Hindlimb muscle (tissue), 1 donor: ENCODE results near the gene CHST8. TPM values are rescaled to one million over a fixed set of nuclear protein-coding genes. Genes with fewer than 3 reads are reported as not detected.
A peak's percentile ranks its signal among the peaks of the same experiment; 100 is the strongest.

Source experiments
- DNase-seq: peaks from one replicate; pipeline ENCODE4 v3.0.0-alpha.2; 2013
- polyA plus RNA-seq: library from polyadenylated mRNA; unstranded; fragments of 120-200 nt; gene quantifications from one replicate; pipeline ENCODE4 v1.2.1, GENCODE V29; 2013; ENCODE audit not compliant: insufficient read length

CHST8 gene
- polyA plus RNA-seq, 1 donor: 0.52 TPM

DNA sequence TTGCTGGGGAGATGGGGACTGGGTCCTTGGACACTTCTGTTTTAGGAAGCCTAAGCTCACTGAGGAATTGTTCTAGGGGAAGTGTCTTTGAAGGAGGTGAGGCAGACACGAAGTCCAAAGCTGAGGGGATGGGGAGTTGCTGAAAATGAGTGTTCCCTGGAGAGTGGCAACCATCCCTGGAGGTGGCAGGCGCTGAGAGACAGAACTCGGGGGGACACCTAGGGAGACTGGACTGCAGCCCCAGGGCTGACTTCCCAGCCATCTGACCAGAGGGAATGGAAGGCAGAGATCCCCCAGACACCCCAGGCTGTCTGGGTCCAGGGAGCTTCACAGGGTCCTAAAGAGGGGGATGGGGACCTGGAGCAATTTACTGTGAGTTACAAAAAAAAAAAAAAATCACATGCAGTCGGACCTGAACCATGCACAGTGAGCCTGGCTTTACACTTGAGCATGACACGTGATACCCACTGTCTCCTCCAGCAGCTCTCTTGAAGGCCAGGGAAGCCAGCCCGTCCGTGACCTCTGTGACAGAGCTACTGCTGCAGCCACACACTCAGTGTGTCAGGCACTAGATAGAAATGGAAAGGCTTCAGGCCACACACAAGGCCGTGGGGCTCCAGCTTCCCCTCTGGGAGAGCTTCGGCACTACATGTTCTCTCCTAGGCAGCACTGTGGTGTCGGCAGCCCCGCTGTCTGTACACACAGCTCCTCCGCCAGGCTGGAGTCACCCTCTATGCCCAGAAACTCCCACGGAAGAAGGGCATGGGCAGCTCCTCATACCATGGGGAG, 97.8 kb downstream of the CHST8 start:
- DNase-seq: no peak

DNA sequence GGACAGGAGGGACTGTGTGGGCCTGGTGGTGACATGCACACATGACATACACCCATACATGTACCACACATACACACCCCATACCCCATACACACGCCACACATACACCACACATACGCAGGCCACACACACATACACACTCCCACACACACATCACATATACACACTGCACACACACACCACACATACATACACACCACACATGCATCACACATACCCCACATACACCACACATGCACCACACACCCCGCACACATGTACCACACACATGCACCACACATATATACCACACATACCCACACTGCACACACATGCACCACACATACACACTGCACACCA, 98.4 kb downstream of the CHST8 start:
- DNase-seq: no peak

DNA sequence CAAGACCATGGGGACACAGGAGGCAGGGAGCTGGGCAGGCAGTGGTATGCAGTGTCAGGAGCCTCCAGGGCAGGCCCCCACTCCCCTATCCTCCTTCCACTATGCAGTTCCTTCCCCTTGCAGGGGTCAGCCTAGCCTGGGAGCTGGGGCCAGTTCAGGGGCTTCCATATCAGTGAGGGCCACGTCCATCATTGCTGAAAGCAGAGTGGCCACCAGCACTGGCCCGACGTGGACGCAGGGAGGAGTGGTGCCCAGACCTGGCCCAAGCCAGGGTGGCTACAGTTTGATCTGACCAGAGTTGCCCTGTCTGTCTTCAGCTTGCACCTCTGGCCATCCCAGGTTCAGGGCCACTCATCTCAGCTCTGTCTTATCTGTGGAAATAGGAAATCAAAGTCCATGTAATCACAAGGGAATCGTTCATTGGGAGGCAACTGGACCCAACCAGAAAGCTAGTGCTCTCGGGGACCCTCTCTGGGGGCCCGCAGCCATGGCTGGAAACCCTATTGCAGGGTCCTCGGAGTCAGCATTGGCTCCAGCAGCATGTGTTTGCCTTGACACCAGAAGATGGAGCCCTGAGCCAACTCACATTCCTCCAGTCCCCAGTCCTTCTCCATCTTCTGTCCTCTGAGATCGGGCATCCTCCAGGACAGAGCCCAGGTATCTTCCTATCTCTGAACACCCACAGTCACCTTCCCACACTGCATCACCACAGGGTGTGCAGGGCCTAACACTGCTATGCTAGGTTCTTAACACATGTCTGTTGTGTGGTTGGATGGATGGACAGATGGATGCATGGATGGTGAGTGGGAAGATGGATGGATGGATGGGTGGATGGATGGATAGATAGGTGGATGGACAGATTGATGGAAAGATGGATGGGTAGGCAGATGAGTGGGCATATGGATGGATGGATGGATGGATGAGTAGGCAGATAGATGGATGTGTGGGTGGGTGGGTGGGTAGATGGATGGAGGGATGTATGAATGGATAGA, 99.2 kb downstream of the CHST8 start:
- DNase-seq: no peak

DNA sequence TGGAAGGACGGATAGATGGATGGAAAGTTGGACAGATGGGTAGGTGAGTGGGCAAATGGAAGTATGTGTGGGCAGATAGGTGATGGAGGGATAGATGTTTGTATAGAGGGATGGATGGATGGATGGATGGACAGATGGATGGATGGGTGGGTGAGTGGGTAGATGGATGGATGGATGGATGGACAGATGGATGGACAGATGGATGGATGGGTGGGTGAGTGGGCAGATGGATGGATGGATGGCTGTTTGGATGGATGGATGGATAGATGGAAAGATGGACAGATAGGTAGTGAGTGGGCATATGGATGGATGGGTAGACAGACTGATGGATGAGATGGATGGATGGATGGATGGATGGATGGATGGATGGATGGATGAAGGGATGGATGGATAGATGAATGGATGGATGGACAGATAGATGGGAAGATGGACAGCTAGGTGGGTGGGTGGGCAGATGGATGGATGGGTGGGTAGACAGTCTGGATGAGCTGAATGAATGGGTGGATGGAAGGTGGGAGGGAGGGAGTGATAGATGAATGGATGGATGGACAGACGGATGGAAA, 100.1 kb downstream of the CHST8 start:
- DNase-seq: no peak

DNA sequence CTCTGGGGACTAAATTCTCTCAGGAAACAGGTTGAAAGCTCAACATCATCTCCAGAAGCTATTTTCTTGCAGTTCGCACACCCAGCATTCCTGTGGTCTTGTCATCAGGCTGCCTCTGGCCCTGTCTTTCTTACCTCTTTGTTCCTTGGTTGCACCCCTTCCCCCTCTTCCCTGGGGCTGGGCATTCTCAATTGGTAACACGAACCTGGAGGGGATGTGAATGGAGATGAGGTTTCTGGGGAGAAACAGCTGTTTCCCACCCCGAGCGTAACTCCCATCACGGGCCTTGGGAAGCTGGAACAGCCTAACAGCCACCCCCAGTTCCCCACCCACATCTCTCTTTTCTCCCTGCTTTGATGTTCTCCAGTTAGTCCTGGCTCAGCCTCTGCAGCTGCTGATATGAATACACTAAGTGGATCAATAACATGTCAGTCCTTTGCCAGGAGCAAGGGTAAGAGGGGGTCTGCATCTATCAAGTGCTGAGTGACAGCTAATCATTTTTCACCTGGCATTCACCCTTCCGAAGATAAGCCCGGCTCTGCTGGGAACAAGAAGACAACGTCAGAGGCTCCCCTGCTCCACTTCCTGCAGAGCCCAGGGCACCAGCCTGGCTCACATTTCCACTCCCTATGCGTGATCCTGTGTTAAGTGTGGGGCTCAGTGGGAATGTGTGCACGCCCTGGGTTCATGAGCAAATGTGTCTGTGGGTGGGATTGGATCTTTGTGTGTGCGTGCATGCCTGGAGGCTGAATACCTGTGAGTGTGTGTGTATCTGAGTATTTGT, 100.9 kb downstream of the CHST8 start:
- no peak for DNase-seq

DNA sequence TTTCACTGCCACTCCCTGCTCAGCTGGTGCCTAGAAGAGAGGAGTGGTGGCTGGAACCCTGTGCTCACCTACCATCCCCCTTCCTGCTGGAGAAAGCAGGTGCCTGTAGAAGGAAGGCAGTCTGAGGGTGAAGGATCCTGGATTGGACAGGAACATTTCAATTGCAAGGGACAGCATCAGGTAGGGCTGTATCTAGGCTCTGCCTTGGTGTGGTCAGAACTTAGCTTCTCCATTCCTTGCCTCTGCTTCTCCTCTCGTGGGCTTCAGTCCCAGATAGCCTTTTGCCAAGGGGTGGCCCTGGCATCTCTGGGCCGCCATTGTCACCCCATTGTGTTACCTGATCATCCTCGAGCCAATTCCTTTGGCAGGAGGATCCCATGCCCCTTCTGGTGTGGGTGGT, 101.8 kb downstream of the CHST8 start:
- no peak for DNase-seq

DNA sequence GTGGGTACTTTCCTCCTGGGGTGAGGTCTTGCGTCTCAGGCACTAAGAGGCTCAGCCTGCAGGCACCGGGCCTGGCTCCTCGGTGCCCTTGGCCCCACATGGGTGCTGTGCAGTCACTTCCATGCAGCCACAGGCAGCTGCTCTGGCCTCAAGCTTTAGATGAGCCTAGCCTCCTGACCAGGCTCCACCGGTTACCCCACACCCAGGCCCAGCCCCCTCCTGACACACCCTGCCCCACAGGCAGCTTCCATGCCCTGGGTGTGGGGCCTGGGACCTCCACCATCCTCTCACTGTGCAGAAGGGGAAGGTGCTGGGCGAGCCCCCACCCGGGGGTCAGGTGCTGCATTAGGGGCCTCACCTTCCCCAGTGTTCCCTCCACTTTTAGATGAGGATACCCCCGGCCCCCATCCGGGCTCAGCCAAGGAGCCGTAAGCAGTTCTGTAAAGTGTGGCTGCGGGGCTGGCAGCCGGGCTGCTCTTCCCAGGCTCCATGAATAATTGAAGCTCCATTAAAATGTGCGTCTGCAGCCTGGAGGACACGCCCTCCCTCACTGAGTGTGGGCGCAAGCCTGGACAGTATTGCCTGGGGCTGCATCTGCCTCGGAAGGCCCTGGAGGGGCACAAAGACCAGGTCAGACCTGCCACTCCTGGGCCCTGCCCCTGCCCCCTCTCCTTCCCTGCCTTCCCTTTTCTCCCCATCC, 102.4 kb downstream of the CHST8 start:
- no peak for DNase-seq

DNA sequence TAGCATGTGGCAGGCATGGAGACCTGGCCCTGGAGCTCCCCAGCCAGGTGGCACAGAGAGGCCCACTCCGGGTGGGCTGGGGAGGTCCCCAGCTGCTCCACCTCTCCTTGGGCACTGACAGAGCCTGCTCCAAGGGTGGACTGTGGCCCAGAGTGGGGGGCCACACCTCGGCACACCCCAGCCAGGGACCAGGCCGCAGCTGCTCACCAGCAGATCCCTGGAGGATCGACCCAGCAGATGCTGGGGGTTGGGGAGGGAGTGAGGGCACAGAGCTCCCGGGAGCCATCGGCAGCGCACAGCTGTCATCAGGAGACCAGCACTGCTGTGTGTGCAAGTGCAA, 102.9 kb downstream of the CHST8 start:
- peak; percentile 8 for DNase-seq

DNA sequence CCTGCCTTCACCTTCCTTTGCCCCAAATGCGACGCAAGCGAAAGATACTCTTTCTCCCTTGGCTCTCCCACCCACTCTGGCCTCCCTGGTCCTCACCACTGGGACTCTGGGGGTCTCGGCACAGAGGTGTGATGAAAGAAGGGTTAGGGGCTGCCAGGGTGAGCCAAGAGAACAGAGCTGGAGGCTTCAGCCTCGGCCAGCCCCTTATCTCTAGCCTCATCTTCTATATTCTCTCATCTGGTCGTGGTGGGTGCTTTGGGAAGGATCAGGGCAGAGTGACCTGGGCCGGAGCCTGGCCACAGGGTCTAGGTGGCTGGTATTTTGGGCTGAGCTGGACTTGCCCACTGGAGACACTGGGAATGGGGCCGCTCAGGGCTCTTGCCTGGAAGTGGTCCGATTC, 103.8 kb downstream of the CHST8 start:
- no peak for DNase-seq

DNA sequence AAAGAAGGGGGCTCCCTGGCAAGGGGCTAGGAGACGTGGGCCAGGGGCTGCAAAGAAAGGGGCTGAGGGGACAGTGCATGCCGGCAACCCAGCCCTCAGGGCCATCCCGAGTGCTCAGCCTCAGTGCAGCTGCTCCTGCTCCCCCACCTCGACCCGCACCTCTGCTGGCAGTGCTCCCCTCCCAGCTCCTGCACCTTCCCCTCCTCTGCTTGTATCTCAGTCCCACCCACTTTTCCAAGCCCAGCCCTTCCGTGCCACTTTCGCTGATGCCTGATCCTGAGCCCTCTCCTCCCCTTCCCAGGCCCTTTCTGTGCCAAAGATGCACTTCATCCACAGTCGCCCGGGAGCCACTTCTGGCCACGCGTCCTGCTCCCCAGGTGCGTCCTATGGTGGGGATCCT, 105.0 kb downstream of the CHST8 start:
- DNase-seq: no peak

DNA sequence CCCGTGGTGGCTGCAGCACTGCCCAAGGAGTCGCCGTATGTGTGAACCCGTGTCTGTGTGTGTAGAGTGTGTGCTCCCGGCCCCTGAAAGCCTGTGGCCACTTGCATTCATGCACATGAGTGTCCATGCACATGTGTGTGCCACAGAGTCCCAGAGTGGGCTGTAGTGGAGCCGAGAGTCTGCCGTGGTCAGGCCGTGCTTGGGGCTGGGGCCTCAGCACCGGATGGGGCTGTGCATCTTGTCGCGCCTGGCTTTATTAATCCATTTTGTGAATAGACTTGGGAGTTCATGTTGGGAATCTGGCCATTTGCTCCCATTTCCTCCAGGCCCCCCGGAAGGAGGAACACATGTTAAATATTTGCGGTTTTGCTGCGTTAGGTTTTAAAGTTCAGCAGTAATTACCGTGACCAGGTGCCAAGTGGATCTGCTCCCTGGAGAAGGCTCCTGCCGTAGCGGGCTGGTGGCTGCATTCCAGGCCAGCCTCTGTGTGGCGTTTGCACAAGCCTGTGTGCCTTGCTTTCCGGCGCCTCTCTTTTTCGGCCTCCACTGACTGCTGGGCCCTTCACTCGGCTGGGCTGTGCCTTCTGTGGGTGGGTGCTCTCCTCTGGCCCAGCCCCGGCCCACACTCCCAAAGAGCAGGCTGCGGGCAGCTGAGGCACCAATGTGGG, 105.7 kb downstream of the CHST8 start:
- no peak for DNase-seq

DNA sequence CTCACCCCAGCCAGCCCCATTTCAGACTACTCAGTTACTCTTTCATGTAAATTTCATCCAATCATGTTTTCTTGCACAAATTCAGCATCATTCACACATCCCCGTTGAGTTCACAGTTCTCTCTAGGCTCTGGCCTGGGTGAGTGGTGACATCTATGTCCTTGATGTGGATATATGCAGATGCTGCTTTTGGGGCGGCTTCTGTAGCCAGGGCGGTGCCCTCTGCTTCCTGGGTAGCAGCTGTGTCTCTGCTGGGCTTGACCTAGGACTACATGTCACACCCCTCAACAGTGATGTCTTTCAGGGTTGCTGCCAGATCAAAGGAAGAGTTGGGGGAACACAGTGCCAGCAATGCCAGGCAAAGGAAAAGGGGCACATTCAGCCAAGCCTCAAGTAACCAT, 106.4 kb downstream of the CHST8 start:
- DNase-seq: no peak

DNA sequence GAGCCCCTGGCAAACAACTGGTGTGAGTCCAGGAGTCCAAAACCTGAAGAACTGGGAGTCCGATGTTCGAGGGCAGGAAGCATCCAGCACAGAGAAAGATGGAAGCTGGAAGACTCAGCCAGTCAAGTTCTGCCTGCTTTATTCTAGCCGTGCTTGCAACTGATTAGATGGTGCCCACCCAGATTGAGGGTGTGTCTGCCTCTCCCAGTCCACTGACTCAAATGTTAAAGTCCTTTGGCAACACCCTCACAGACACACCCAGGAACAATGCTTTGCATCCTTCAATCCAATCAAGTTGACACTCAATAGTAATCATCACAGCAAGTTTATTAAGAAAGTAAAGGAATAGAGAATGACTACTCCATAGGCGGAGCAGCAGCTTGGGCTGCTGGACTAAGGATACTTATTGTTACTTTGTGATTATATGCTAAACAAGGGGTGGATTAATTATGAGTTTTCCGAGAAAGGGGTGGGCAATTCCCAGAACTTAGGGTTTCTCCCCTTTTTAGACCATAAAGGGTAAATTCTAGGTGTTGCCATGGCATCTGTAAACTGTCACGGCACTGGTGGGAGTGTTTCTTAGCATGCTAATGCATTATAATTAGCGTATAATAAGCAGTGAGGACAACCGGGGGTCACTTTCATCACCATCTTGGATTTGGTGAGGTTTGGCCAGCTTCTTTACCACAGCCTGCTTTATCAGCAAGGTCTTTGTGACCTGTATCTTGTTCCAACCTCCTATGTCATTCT, 109.3 kb downstream of the CHST8 start:
- DNase-seq: no peak

DNA sequence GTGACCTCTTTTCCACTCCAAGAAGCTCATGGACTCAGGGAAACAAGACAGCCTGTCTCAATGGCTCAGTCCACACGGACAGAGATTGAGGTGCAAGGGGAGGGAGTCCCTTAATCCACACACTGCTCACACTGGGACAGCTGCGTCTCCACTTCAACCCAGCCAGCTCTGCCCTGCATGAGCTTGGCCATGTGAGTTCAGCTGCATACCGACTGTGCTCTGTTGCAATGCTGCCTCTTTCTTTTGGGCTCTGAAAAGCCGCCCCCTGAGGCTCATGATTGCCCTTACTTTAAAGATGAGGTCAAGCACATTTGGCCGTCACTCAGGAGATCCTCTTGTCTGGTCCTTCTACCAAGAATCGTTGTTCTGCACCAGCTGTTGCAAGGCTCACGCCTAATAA, 110.1 kb downstream of the CHST8 start:
- peak; percentile 6 for DNase-seq

DNA sequence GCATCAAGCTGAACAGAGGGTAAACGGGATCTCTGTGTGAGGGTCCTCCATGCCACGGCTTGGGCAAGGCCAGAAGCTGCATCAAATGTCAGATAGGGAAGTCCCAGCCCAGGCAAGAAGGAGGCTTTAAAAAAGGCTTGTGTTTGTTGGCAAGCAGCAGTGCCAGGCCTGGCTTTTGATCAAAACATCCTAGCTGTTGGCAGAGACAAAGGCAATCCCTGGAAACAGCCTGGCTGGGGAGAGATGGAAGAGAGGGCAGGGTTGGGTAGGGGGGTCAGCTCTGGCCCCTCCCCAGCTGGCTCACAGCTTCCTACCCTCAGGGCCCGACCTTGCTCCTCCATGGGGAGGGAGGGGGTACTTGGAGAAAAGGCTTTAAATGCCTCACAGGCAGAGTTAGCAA, 113.2 kb downstream of the CHST8 start:
- peak; percentile 28 for DNase-seq

DNA sequence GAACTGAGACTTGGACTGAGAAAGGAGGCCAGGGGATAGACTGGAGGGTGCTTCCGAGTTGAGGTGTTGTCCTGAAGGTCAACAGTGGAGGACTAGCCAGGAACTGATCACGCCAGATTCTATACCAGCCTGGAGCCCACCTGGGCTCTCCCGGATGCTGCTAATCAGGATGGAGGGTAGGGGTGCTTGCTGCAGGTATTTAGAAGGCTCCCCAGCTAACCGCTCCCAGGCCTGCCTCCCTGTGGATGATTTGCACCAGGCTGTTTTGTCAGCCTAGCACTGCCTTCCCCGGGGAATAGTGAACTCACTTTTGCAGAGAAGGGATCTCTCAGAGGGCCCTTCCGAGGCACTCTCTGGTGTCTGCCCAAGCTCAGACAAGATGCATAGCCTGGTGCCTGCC, 114.4 kb downstream of the CHST8 start:
- DNase-seq: no peak

DNA sequence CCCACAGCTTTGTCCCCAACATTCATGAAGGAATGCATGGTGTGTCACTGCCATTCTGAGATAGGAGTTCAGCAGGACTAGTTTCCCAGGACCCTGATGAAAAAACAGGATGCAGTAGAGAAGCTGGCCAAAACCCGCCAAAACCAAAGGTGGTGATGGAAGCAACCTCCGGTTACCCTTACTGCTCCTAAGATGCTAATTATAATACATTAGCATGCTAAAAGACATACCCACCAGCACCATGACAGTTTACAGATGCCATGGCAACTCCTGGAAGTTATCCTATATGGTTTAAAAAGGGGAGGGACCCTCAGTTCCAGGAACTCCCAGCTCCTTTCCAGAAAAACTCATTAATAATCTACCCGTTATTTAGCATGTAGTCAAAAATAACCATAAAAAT, 115.0 kb downstream of the CHST8 start:
- no peak for DNase-seq

DNA sequence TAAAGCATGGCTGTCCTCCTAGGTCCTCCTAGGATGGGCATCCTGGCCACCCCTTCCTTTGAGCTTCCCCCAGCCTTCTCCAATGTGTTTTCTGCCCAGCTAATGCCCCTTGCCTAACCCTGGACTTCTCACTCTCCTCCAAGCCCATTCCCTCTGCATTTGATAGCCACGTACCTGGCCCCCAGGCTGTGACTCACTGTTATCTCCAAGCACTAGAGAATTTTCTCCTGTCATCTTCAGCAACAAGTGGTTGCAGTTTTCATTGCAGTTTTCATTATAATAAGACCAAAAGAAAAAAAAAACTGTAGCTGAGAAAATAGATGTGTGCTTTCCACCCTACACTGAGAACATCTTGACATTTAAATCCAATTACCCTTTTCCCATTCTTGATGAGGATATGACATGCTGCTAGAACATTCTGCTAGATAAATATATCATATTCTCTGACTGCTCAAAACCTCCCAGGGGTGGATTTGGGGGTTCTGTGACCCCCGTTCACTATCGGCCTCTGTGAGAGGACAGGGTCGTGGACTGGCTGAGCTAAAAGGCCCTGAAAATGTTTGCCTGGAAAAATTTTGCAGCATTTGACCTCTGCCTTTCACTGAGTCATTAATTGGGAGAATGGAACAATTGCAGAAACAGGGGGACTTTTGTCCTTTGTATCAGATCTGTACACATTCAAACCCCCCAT, 116.1 kb downstream of the CHST8 start:
- DNase-seq: no peak

DNA sequence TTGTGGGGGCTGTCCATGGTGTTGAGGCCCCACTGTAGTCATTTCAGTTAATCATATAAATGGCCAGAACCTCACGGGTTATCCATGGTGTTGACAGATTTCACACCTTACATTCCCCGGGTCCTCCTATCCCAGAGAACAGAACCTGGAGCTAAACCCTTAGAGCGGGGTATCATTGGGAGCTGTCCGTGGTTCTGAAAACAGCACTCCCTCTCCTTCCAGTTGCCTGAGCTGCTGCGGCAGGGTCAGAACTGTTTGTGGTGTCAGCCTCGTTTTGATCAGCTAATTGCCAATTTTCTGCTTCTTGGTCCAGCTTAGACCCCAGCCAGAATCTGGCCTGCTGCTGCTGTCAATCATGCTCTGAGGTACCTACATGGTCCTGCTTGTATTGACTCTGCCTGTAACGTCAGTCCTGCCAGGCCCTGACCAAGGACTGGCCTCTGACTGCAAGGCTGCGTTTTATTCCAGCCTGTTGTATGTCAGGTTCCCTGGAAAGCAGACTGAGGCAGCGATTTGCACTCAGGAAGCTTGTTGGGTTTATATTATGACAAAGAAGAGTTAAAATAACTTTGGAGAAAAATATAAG, 119.2 kb downstream of the CHST8 start:
- DNase-seq: peak; percentile 52

DNA sequence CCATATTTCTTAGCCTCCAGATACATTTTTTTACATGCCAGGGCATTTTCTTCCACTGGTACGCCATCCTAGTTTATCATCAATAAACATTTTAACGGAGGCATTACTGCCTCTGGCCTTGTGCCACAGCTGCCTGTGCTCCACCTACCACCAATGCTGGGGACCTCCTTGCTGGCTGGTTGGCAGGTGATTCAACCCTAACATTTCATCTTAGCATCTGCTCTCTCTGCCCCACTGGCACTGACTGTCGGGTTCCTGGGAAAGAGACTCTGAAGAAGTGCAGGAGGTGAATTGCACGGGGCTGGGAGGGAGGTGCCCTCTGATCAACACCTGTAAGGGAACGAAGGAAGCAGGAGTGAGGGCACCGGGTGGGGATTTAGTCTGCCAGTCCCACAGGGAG, 123.5 kb downstream of the CHST8 start:
- DNase-seq: no peak
